ENCODE results near the gene YES1. TPM values are rescaled to one million over a fixed set of nuclear protein-coding genes. Genes with fewer than 3 reads are reported as not detected.

YES1 gene
- total and polyA plus RNA-seq, 2 donors (not counting 3 experiments of a cell fraction or from before 2014, with no cell fraction given): 16.5 to 92.3 TPM

- Histone ChIP-seq H2AFZ (ENCODE audit: low read depth, low read length) (no peak overlapping the region), H3K4me1 (ENCODE audit: control insufficient read depth, extremely low read depth, insufficient read depth, low read length) (no peaks in the 10 kb centered on the region), H3K9ac (replicated peaks; ENCODE audit: extremely low read depth, insufficient read depth, low read length) (no peak overlapping the region), H4K20me1 (replicated peaks; ENCODE audit: control insufficient read depth, extremely low read depth, insufficient read depth, low read length) (no peaks in the 10 kb centered on the region), H3K9me1 (replicated peaks; ENCODE audit: control insufficient read depth, extremely low read depth, insufficient read depth, low read length) (no peaks in the 10 kb centered on the region), H3K27ac (ENCODE audit: insufficient read depth, low read depth, low read length) (no peak overlapping the region), H3K4me2 (ENCODE audit: insufficient read depth, low read length) (no peak overlapping the region), H3K36me3 (ENCODE audit: control insufficient read depth in 2 of 2, extremely low read depth in 1 of 2, insufficient read depth in 2 of 2, low read length in 2 of 2) (peaks cover 8 to 16% of the 10 kb centered on the region in 2 experiments), H3K4me3 (replicated peaks in 1 of 3; ENCODE audit: insufficient read depth in 1 of 3, low read depth in 1 of 3, low read length in 3 of 3) (no peak overlapping the region), H3K79me2 (ENCODE audit: control insufficient read depth, insufficient read depth, low read length) (no peaks in the 10 kb centered on the region), H3K9me3 (replicated peaks; ENCODE audit: control insufficient read depth, insufficient read depth, low read length) (no peaks in the 10 kb centered on the region), H3K27me3 (ENCODE audit: control insufficient read depth in 2 of 2, insufficient read depth in 2 of 2, low read length in 2 of 2) (no peaks in the 10 kb centered on the region)
- TF ChIP-seq EZH2 (IDR thresholded peaks at IDR 0.05; ENCODE audit: borderline replicate concordance, low read depth, low read length, severe bottlenecking): no peak
- dilution Hi-C loops (cut with MboI; ENCODE audit: extremely low pct_ligation_motif_present, low sequenced_read_pairs) (no loop called here), intact Hi-C loops (cut with micrococcal nuclease) (no loop called here)
- ChIA-PET POLR2A (no interaction called here), CTCF (no interaction called here)
- no peak for DNase-seq (ENCODE audit: low read depth, low spot score)
- BruUV-seq (replicated peaks): no TSS peak
- no peak for FAIRE-seq
These were observed 135.3 kb downstream of the YES1 start for GRCh38 chr18:676736-677135.

GRCh38 chr18:676069-676468 lies 136.0 kb downstream of the YES1 start:
- CTCF ChIA-PET: no interaction called here
- peaks cover 11 to 19% of the 10 kb centered on the region in 2 experiments for H3K36me3 ChIP-seq (ENCODE audit: control insufficient read depth in 2 of 2, extremely low read depth in 1 of 2, insufficient read depth in 2 of 2, low read length in 2 of 2)

More at GRCh38 chr18:676069-676468, 136.0 kb downstream of the YES1 start:
- H3K4me3 ChIP-seq (replicated peaks in 1 of 3; ENCODE audit: insufficient read depth in 1 of 3, low read depth in 1 of 3, low read length in 3 of 3): no peak overlapping the region
- no peak overlapping the region for H3K4me2 ChIP-seq (ENCODE audit: insufficient read depth, low read length)
- POLR2A ChIA-PET: no interaction called here
- intact Hi-C loops (cut with micrococcal nuclease) (no loop called here), dilution Hi-C loops (cut with MboI; ENCODE audit: extremely low pct_ligation_motif_present, low sequenced_read_pairs) (no loop called here)
- FAIRE-seq (peak; percentile 24), DNase-seq (ENCODE audit: low read depth, low spot score) (no peak)
- peak; percentile 20 for TF ChIP-seq POLR2AphosphoS5 (IDR thresholded peaks at IDR 0.05; ENCODE audit: insufficient read depth, low read depth, low read length)
- TF ChIP-seq, protein P1, sequence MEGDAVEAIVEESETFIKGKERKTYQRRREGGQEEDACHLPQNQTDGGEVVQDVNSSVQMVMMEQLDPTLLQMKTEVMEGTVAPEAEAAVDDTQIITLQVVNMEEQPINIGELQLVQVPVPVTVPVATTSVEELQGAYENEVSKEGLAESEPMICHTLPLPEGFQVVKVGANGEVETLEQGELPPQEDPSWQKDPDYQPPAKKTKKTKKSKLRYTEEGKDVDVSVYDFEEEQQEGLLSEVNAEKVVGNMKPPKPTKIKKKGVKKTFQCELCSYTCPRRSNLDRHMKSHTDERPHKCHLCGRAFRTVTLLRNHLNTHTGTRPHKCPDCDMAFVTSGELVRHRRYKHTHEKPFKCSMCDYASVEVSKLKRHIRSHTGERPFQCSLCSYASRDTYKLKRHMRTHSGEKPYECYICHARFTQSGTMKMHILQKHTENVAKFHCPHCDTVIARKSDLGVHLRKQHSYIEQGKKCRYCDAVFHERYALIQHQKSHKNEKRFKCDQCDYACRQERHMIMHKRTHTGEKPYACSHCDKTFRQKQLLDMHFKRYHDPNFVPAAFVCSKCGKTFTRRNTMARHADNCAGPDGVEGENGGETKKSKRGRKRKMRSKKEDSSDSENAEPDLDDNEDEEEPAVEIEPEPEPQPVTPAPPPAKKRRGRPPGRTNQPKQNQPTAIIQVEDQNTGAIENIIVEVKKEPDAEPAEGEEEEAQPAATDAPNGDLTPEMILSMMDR (IDR thresholded peaks at IDR 0.05; ENCODE audit: extremely low read depth in 1 of 2, insufficient read depth in 1 of 2, low read depth in 1 of 2, low read length in 2 of 2): no peak
- no peaks in the 10 kb centered on the region for H3K27me3 ChIP-seq (ENCODE audit: control insufficient read depth in 2 of 2, insufficient read depth in 2 of 2, low read length in 2 of 2)
- no peak overlapping the region for H2AFZ ChIP-seq (ENCODE audit: low read depth, low read length)
- H3K79me2 ChIP-seq (ENCODE audit: control insufficient read depth, insufficient read depth, low read length): no peaks in the 10 kb centered on the region
- no peak overlapping the region for H3K9ac ChIP-seq (replicated peaks; ENCODE audit: extremely low read depth, insufficient read depth, low read length)
- no TSS peak for BruUV-seq (replicated peaks)
- H3K9me3 ChIP-seq (replicated peaks; ENCODE audit: control insufficient read depth, insufficient read depth, low read length): no peaks in the 10 kb centered on the region
- no peak overlapping the region for H3K27ac ChIP-seq (ENCODE audit: insufficient read depth, low read depth, low read length)
- H4K20me1 ChIP-seq (replicated peaks; ENCODE audit: control insufficient read depth, extremely low read depth, insufficient read depth, low read length): no peaks in the 10 kb centered on the region
- no peaks in the 10 kb centered on the region for H3K9me1 ChIP-seq (replicated peaks; ENCODE audit: control insufficient read depth, extremely low read depth, insufficient read depth, low read length)
- H3K4me1 ChIP-seq (ENCODE audit: control insufficient read depth, extremely low read depth, insufficient read depth, low read length): no peaks in the 10 kb centered on the region

Measured in endothelial cell of umbilical vein (primary cell).